ENCODE measurements around the gene SLC6A6.

Gene SLC6A6

GRCh38 chr3:14454639-14455310 lies 52.4 kb downstream of the SLC6A6 start:
- no peak for DNase-seq (ENCODE audit: low spot score)

- peak; percentile 56 for DNase-seq (ENCODE audit: low spot score)
These were observed 53.3 kb downstream of the SLC6A6 start for GRCh38 chr3:14455571-14456317.

GRCh38 chr3:14456794-14457193 lies 54.4 kb downstream of the SLC6A6 start:
- no peak for DNase-seq (ENCODE audit: low spot score)

GRCh38 chr3:14457481-14457880 lies 55.1 kb downstream of the SLC6A6 start:
- no peak for DNase-seq (ENCODE audit: low spot score)

- peak; percentile 78 for DNase-seq (ENCODE audit: low spot score)
These were observed 55.6 kb downstream of the SLC6A6 start for GRCh38 chr3:14457999-14458398.

GRCh38 chr3:14458434-14459275 lies 56.2 kb downstream of the SLC6A6 start:
- DNase-seq (ENCODE audit: low spot score), result peak; percentile 84

- no peak for DNase-seq (ENCODE audit: low spot score)
These were observed 57.0 kb downstream of the SLC6A6 start for GRCh38 chr3:14459384-14459783.

- no peak for DNase-seq (ENCODE audit: low spot score)
These were observed 57.4 kb downstream of the SLC6A6 start for GRCh38 chr3:14459787-14460186.

- peak; percentile 91 for DNase-seq (ENCODE audit: low spot score)
These were observed 58.1 kb downstream of the SLC6A6 start for GRCh38 chr3:14460342-14461005.

GRCh38 chr3:14461006-14461747 lies 58.8 kb downstream of the SLC6A6 start:
- DNase-seq (ENCODE audit: low spot score), result no peak

- DNase-seq (ENCODE audit: low spot score), result peak; percentile 68
These were observed 59.4 kb downstream of the SLC6A6 start for GRCh38 chr3:14461748-14462324.

GRCh38 chr3:14462738-14463137 lies 60.3 kb downstream of the SLC6A6 start:
- no peak for DNase-seq (ENCODE audit: low spot score)

GRCh38 chr3:14463330-14464140 lies 61.1 kb downstream of the SLC6A6 start:
- DNase-seq (ENCODE audit: low spot score), result no peak

- DNase-seq (ENCODE audit: low spot score), result no peak
These were observed 61.7 kb downstream of the SLC6A6 start for GRCh38 chr3:14464141-14464465.

- DNase-seq (ENCODE audit: low spot score), result no peak
These were observed 62.1 kb downstream of the SLC6A6 start for GRCh38 chr3:14464521-14464920.

GRCh38 chr3:14465425-14465824 lies 63.0 kb downstream of the SLC6A6 start:
- no peak for DNase-seq (ENCODE audit: low spot score)

- no peak for DNase-seq (ENCODE audit: low spot score)
These were observed 63.9 kb downstream of the SLC6A6 start for GRCh38 chr3:14466179-14466903.

GRCh38 chr3:14467814-14468620 lies 65.6 kb downstream of the SLC6A6 start:
- peak; percentile 47 for DNase-seq (ENCODE audit: low spot score)

GRCh38 chr3:14468621-14468981 lies 66.2 kb downstream of the SLC6A6 start:
- DNase-seq (ENCODE audit: low spot score), result no peak

All from kidney tubule cell (primary cell).